Glomerular visceral epithelial cell (primary cell): ENCODE measurements around the gene ITGA11.

Experiments
- DNase-seq: peaks from one replicate; pipeline ENCODE4 v3.0.0-alpha.2; 2016; ENCODE audit errors: extremely low spot score

ITGA11 gene

DNA sequence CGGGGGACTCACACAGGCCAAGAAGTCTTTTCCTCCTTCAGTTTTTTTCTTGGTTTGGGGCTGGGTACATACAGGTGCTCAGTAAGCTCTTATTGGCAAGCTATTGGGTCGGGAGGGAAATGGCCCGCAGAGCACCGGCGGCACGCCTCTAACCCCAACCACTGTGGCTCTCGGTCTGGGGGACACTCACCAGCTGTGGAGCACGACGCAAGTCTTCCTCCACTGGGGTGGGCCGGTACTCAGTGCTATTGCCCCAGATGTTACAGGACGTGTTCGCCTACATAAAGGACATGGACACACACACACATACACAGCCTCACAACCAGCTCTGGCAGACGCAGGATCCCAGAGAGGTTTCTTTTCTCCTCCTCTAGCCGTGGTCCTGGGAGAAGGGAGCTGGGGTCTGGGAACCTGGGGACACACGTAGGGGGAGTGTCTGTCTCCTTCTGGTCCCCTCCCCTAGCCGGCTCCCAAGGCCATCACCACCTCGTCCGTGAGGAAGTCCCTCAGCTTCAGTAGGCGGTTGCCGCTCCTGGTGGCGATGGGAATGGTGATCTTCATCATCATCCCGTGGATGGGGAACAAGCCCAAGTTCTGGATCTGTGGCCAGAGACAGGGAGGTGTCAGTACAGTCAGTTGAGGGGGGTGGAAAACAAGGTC is 121.0 kb downstream of the ITGA11 start:
- DNase-seq, result no peak

GRCh38 chr15:68310178-68310803 is 121.7 kb downstream of the ITGA11 start:
- no peak for DNase-seq

- DNase-seq, result no peak
Observed at GRCh38 chr15:68309024-68309423, 122.9 kb downstream of the ITGA11 start.

GRCh38 chr15:68307131-68307928 is 124.6 kb downstream of the ITGA11 start:
- no peak for DNase-seq

DNA sequence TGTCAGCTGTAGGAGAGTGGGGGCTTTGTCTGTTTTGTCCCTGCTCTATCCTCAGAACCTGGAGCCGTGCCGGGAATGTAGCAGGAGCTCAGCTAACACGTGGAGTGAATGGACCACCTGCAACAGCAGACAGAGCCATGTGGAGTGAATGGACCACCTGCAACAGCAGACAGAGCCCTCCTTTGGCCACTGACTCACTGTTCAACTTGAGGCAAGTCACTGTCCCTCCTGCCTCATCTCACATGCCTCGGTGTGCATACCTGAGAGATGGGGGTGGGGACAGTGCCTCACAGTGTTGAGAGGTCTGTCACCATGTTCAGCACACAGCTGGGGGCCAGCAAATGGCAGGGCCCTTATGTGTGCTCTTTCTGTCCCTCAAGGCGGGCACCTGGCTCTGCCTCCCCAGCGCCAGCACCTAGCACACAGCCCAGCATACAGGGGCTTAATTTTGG is 126.5 kb downstream of the ITGA11 start:
- no peak for DNase-seq

DNA sequence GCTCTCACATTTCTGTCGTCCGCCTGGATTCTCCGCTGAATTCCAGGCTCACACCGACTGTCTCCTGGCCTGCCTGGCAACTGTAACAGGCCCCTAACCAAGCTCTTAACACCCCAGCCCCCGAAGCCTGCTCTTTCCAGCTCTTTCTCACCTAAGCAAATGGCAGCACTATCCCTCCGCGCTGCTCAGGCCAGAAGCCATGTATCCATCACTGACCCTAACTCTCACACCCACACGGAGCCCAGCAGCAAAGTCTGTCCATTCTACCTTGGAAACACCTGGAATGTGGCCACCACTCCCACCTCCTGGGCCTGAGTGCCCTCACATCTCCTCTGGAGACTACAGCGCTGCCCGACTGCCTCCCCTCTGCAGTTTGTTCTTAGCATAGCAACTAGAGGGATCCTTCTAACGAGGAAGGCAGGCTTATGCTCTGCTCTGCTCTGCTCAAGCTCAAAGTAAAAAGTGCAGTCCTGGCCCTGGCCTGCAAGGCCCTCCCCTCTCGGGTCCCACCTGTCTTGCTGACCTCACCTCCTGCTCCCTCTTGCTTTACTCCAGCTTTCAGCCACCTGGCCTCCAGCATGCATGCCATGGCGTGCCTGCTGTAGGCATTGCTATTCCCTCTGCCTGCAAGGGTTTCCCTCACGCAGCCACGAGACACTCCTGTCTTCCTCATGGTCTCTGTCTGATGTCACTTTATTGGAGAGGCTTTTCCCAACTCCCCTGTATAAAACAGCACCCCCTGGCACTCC is 127.2 kb downstream of the ITGA11 start:
- no peak for DNase-seq

- no peak for DNase-seq
Observed at GRCh38 chr15:68303560-68304436, 128.2 kb downstream of the ITGA11 start.

GRCh38 chr15:68303134-68303533 is 128.8 kb downstream of the ITGA11 start:
- DNase-seq, result no peak

DNA sequence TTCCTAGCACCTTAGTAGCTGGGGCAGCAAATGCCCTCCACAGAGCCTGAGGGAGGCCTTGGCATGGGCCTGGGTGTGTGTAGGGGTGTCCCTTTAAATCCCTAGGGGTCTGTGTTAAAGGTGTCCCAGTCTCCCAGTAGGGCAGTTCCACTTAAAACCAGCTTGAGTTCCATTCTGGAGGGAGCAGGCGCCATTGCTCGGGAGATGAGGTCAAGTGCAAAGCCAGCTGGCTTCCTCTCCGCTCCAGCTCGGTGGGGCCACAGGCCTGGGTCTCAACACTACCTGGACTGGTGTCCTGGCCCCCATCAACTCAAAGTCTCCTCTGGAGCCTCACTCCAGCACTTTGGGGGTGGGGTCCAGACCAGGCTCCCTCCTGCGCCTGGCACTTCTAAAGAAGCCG is 129.2 kb downstream of the ITGA11 start:
- no peak for DNase-seq

DNA sequence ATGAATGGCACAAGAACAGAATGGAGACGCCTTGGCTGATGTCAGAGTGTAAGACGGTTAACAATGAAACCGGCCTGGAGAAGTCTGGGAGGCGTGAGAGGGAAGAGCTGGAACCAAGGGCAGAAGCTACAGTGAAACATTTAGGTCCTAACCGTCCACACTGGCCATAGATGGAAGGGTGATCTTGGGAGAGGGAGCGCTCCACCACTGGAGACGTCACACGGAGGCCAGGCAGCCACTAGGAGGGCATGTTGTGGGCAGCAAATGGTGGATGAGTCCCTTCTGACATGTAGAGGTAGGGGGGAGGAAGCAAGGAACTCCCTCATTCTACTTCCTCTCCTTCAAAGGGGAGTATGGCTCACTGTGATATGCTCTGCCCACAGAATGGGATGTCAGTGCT is 130.7 kb downstream of the ITGA11 start:
- no peak for DNase-seq

GRCh38 chr15:68300115-68300940 is 131.6 kb downstream of the ITGA11 start:
- DNase-seq, result no peak

DNA sequence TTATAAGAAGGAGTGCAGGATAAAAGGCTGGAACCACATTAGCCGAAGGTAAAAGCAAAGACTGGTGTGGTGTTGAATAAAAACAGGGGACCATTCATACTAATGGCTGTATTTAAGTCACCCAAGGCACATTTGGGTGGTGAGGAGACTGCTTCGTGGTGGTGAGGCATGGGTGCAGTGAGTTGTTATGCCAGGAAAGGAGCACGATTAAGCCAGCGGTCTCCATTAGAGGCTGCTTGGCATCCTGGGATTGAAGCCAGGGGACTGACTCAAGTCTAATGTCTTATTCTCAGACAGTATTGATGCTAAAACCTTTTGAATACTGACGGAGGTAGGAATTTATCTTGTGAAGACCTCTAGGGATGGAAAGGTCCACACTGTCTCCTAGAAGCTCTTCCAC is 132.5 kb downstream of the ITGA11 start:
- DNase-seq, result no peak

DNA sequence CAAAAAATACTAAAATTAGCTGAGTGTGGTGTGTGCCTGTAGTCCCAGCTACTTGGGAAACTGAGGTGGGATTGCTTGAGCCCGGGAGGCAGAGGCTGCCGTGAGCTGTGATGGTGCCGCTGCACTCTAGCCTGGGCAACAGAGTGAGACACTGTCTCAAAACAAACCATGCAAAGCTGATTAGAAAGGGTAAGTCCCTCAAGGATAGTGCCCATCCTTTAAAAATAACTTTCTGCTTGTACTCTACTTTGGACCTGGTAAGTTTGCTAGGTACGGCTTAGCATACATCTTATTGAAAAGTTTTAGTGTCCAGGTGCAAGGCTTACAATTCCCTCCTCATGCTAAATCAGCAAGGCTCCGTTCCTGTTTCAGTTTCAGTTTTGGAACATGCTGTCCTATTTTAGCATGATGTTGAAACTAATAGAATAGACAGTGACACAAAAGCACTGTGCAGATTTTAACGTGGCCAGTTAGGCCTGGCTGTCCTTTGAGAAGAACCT is 133.0 kb downstream of the ITGA11 start:
- DNase-seq, result no peak

GRCh38 chr15:68298336-68298735 is 133.6 kb downstream of the ITGA11 start:
- no peak for DNase-seq

- DNase-seq, result no peak
Observed at GRCh38 chr15:68295014-68295805, 136.8 kb downstream of the ITGA11 start.

DNA sequence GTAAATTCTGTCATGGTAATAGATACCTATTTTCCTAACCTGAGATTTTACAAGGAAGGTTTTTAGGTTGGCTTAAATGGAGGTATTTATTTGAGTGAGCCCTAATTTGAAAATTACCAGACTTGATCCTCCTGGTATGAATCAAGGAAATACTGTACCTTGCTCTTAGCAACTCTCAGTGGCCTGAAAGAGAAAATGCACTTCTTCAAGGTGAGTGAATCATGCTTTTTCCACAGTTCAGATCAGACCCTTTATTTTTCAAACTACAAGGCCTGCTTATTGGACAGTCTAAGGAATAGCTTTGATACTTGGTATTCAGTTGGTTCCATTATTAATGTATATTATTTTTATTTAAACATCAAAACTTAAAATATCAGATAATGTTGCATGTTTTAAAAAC is 139.0 kb downstream of the ITGA11 start:
- DNase-seq, result no peak

DNA sequence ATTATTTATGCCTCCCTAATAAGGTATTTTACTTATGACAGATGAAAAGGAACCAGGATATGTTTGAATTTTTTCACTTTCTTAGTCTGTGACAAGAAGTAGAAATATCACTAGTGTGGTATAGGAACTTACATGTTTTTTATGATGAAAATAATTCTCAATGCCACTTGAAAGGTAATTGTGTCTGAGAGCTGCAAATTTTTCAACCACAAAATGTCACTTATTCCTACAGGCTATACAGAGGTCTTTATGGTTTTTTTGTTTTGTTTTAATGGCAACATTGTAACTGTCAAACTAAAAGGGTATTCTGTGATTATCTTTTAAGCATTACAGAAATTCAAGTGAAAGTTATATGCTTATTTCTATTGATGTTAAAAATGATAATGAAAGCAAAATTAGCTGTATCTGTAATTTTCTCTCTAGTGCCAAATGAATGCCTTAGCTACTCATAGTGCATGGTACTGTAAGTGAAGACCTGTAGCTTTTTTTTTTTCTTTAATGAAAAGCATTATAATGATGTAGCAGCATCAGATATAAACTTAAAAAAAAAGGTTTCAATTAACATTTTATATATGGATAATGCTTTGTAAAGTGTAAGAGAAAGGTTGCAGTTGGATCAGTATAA is 139.7 kb downstream of the ITGA11 start:
- no peak for DNase-seq

GRCh38 chr15:68290715-68291114 is 141.2 kb downstream of the ITGA11 start:
- no peak for DNase-seq
